Activated CD8-positive, alpha-beta memory T cell treated with anti-CD3 and anti-CD28 coated beads, Interleukin-2, amount 50 U/mL, for 1 hour (primary cell): ENCODE results near the gene CELSR2.
"Not testable (repeated sequence)": the region's sequence is repeated elsewhere in the genome, so short reads cannot be mapped to it uniquely, and the experiment has no call there.

Source experiments
- DNase-seq: peaks from one replicate; pipeline ENCODE4 v3.0.0-alpha.2; 2020; ENCODE audit errors: extremely low read depth

CELSR2 gene

DNA sequence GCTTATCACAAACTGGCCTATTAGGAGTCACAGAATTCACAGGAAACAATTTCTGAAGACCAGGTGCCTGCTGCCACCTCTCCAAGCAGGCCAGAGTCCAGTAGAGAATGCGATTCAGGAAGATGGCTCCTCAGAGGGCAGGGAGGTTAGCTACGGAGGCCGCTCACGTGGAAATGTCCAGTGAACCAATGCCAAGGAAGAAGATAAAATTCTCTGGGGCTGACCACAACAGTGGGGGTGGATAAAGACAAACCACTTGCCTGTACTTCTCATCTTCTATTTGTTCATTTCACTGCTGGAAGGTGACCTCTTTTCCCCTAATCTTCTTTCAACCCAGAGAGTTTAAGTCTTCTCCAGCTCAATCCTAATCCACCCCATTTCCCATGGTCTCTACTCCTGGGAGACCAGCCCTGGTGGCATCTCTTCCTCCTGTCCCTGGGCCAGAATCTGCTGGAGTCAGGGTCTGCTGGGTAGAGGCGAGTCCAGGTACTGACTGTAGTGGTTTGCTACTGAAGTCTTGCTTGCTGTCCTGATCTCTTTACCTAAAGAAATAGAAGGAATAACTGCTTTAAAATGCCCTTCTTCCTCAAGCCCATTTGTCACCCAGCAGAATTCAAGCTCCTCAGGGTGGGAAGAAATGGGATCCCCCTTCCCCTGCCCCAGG is 30.4 kb downstream of the CELSR2 start:
- no peak for DNase-seq

DNA sequence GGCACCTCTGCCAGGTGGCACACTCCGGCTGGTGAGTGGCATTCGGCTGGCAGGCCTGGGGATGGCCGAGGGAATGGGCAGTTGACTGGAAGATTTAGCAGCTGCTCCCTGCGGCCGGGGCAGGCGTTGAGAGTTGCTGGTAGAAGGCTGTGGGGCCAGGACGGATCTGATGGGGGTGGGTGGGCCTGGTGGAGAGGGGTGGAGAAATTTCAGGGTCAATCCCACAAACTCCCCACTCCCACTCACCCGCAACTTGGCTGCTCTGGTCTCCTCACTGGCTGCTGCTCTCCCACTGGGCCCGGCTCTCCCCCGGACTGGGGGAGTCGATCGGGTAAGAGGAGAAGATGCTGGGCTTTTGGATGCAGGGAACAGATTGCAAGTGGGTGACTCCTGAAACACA is 31.5 kb downstream of the CELSR2 start:
- no peak for DNase-seq

DNA sequence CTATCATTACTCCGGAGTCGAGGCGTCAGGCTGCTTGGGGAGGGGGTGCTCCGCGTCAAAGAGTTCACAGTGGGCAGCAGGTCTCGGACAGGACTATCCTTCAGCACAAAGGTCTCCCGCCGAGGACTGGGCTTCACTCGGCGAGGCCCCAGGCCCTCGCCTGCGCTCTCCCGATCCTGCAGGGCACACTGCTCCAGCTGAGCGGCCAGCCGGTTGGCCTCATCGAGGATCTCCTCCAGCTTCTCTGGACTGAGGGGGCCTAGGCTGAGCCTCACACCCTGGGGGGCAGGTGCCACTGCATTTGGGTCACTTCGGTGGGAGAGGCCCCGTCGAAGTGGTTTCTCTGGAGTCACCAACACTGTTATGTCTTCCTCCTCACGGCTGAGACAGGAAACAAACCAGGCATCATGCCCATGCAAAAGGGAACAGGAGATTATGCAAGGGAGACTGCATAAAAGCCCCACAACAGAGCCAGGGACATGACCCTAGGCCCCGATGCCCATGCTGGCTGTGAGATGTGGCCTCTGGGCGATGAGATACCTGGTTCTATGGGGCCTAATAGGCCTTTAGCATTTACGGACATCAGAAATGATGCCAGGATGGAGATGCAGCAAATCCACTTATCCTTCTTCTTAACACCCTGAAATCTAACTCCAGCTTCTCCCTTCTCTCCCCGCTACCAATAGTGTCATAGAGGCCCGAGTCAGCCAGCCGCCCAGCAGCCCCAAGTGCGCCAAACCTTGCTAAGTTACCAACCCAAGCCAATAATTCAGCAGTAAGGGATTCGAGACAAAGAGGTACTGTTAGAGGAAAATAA is 32.5 kb downstream of the CELSR2 start:
- no peak for DNase-seq

DNA sequence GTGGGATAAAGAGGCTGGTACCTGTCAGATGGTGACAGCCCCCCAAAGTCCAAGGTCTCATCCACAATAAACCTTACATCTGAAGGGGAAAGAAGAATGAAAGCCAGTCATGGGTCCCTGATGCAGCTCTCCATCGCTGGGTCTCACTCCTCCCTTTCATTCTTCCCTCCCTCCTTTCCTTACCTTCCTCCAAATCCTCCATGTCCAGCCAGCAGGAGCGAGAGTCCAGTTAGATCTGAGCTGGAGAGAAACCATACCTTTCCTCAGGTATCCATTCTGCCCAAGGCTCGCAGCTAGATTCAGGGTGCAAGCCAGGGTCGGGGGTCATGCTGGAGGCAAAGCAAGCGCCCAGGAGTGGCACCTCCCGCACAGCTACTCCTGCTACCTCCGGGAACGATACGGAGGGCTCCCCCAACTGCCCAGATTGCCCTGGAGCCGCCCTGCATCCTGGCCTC is 33.2 kb downstream of the CELSR2 start:
- no peak for DNase-seq

DNA sequence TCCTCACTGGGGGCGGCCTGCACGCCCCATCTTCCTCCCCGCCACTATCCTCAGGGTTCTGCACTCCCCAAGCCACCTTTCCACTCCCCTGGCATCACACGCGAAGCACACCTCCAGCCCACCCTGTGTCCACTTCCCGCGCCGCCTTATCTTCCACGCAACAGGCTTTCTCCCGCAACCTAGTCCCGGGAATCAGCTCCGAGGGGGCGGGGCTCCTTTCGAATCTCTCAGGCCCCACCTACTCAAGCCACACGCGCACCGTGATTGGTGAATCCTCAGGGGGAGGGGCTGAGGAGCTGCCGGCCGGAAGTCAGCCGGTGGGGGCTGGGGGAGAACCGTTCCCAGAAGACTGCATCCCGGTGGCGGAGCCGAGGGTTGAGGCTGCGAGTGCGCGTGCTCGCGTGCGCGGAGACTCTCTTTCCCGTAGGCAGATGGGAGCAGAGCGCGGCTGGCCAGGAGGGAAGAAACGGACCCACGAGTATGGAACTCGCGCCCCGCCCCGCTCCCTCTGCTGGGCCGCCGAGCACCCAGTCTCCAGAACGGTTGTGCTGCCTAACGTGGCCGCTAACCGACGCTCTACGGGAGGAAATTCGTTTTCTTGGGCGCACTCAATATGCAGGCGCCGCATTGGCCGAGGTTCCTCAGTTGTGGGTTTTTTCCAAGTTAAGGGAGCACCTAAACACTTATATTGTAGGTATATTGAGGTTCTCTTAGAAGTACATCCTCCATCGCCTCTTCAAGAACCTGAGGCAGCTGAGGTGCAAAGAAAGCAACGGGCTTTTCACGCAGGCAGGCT is 33.8 kb downstream of the CELSR2 start, which contains the start of gene PSRC1:
PSRC1 (minus strand) TSS at position 194 of the 796 bp plus-strand sequence.
- peak; percentile 63 for DNase-seq

DNA sequence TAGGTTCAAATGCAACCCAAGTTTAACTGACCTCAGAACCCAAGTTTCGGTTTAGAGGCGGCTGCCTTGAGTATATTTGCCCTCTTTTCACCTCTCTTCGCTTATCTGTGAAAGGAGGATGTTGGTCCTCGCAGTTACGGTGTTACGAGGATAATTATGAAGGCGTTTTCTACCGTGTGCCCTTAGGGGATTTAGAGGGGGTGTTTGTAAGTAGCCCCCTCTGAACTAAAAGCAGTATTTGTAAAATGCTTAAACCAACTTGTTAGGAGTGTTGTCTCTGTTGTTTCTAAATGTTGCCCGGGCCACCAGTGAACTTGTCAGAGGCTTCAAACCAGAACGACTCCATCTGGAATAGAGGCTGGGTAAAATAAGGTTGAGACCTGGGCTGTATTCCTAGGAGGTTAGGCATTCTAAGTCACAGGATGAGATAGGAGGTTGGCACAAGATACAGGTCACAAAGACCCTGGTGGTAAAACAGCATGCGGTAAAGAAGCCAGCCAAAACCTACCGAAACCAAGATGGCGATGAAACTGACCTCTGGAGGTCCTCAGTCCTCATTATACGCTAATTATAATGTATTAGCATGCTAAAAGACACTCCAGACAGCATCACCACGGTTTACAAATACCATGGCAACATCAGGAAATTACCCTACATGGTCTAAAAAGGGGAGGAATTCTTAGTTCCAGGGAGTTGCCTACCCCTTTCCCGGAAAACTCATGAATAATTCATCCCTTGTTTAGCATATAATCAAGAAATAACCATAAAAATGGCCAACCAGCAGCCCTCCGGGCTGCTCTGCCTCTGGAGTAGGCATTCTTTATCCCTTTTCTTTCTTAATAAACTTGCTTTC is 34.6 kb downstream of the CELSR2 start:
- DNase-seq: no peak

DNA sequence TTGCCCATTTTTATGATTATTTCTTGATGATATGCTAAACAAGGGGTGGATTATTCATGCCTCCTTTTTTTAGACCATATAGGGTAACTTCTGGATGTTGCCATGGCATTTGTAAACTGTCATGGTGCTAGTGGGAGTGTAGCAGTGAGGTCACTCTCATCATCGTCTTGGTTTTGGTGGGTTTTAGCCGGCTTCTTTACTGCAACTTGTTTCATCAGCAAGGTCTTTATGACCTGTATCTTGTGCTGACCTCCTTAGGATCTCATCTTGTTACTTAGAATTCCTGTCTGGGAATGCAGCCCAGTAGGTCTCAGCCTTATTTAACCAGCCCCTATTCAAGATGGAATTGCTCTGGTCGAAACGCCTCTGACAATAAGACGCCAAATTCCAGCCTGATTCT is 37.4 kb downstream of the CELSR2 start:
- DNase-seq: not testable (repeated sequence)

DNA sequence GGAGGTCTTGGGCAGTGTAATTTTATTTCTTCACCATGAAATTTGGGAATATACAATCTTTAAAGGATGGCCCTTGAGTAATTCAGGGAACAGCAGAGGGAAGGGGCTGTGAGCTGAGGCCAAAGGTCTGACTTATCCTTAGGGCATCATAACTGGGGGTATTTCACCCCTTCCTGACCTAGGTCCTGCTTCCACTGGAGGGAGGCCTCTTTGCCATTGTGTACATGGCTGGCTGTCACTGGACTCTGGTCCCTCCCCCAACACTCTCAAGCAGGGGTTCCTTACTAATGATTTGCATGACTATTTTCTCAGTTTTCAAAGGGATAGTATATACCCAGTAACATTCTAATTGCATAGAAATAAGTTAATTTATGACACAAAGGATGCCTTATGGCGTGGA is 40.8 kb downstream of the CELSR2 start:
- no peak for DNase-seq

DNA sequence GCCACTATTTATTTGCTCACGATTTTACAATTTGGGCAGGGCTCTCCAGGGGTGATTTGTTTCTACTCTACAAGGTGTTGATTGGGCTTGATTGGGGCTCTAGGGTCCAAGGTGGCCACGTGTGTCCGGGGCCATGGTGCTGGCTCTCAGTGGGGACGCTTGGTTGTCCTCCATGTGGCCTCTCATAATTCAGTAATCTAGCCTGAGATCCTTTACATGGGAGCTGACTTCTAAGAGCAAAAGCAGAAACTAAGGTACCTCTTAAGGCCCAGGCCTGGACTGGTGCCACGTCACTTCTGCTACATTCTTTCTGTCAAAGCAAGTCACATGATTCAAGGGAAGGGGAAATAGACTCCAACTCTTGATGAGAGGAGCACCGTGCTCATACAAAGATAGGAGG is 41.7 kb downstream of the CELSR2 start:
- no peak for DNase-seq

DNA sequence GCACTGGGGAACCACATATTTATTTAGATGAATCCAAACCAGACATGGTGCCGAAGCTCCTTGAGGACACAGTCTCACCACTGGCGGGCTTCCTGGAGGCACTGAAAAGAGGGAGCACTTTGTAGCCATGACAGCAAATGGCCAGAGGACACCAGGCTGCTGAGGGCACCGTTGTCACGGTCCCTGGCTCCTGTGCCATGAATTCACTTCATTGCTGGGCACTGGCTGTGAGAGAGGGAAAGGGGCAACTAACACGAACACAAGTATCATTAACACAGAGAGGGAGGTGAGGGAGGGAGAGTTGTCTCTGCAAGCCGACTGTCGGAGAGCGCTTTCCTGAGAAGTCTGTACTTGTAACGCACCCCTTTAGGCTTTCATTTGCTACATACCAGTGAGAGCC is 43.0 kb downstream of the CELSR2 start:
- DNase-seq: no peak

DNA sequence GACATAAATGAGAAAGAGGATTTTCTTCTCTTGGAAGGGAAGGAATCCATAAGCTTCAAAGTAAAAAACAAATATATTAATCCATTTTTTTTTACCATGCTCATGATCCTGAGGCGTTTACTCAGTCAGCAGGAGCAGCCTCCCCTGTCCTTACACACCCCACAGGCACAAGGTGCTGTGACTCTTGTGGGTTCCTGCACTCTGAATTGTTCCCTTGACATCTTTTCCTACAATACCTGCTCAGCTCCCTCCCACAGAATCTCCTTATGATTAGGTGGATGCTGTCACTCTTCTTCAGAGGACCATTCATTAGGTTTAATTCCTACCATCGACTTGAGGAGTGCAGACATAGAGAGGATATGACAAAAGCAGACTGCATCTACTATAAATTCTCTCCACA is 43.7 kb downstream of the CELSR2 start:
- no peak for DNase-seq

DNA sequence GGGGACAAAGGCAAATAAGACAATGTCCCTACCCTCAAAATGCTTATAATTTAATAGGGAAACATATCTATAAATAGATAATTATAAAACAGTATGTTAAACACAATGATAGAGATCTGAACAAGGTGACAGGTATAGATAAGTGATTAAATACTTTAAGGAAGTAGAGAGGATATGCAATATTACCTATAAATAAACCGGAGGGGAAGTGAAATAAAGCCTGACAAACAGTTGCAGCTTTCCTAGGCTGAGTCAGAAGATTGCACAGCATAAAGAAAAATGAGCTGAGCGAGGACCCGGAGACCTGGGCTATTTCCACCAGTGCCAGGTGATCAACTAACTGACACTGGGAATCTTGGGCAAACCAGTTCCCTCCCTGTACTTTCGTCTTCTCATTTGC is 45.1 kb downstream of the CELSR2 start:
- no peak for DNase-seq

DNA sequence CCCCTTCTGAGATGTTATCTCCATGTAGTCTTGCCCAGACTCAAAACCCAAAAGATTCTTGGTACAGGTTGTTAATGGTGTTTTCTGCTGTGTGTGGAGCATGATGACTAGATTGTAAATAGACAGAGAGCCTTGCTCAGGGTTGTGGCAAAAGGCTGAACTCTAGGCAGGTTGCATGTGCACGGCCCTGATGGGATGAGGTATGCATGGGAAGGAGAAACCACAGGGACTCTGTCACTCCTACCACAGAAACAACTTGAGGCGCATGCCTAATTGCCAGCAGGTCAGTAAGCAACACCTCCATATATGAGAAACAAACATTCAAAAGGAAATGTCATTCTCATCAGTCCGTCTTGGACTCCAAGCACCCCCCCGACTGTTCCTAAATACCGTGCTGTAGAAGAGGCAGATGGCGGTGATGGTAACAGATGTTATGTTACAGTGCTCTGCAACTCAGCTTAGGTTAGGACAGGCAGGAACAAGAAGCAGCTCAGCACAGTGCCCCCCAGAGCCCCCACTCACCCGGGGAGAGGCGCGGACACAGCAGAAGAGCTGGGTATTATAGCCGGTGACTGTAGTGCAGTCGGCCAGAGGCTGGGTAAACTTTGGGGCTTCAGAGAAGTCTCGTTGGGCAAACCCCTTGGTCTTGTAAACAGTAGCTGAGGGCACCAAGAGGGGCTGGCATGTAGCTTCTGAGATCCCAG is 46.5 kb downstream of the CELSR2 start:
- no peak for DNase-seq

DNA sequence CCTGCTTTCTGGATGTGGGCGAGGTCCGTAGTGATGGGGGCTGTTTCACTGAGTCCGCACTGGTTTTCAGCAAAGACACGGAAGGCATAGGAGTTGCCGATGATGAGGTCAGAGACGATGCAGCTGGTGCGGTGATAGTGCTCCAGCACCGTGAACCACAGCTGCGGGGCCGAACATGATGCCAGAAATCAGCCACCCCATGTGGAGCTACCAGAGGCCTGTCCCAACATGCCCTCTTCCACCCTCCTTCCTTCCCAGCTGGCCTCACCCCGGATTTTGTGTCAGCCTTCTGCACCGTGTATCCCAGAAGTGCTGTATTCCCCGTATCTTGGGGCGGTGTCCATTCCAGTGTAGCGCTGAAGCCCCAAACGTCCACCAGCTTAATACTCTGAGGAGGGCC is 47.4 kb downstream of the CELSR2 start:
- DNase-seq: no peak

DNA sequence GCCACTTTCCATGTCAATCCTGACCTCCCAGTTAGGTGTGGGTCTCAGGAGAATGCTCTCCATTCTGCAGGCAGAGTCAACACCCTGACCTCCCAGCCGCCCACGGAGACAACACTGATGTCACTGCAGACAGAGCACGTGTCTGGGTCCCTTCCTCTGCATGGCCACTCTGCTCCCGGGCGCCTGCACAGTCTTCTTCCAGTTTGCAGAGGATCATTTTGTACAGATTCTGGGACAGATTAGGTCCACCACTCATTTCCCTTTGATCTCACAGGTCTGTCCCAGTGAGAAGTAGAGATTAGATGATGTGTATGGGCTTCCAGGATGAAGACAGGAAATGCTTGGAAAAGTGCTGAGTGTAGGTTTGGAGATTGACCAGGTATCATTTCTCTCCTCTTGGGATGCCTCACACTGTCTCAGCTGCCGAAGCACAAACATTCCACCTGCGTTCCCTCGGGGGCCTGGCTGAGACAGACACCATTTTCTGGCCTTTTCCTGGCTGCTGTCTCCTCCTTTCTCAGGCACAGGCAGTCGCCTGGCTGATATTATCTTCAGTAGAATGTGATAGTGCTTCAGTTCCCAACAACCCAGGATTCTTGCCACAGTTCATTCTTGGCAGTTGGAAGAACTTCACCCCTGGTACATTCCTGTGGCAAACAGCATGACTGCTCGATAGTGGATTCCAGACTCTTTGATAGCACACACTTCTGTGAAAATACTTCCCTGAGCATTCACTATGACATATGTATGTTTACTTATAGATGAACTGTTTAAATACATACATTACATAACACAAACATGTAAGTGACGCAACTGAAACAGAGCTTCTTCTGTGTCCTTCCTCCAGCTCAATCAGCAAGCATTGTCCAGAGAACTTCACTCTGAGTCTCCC is 49.6 kb downstream of the CELSR2 start:
- DNase-seq: no peak

DNA sequence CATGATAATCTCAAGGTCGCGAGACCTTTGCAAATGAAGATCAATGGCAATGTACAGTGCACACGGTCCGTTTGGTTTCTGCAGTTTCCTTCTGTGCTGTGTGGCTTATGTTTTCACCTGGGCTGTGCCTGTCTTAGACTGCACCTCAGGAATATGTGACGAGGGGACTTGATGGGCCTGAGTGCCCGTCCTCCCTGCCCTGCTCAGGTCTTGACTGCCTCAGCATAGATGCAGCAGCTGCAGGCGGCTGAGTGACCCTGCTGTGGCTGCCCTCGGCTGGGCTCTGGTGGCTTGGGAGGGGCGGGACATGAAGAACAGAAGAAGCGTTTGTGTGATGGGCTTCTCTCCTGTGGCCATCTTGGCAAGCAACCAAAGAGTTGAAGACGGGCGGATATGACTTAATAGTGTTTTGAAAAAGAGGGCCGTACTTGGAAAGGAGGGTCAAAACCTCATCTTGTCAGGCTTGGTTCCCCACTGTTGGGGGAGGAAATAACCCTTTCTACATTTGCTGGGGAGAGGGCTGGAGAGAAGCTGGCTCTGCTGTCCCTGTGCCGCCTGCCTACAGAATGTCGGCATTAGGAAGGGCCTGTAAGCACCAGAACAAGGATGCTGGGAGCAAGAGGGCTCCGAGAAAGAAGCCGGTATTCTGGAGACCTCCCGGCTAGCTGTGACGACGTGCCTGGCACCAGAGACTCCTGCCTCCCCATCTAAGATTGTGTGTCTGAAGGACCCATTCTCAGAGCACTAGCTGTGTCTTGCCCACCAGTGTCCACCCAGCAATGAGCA is 50.4 kb downstream of the CELSR2 start:
- DNase-seq: no peak

DNA sequence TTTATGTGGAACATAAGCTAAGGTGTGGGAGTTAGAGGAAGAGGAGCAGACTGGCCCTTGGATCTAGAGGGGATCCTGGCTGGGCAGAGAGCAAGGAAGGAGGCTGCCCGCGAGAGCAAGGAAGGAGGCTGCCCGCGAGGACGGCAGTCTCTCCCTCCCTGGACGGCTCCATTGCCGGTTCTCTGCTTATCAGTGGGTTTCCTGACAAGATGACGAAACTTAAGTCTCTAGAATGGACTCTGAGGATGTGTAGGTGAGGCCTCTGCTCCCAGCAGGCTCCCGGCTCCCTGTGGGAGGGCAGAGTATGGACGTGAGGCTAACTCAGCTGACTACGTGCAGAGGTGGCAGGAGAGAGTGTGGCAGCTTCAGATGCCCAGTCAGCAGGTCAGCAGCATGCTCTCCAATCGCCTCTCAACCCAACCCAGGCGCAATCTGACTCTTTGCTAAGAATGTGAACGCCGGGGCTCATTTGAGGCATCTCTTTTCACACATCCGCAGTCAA is 51.4 kb downstream of the CELSR2 start:
- no peak for DNase-seq

DNA sequence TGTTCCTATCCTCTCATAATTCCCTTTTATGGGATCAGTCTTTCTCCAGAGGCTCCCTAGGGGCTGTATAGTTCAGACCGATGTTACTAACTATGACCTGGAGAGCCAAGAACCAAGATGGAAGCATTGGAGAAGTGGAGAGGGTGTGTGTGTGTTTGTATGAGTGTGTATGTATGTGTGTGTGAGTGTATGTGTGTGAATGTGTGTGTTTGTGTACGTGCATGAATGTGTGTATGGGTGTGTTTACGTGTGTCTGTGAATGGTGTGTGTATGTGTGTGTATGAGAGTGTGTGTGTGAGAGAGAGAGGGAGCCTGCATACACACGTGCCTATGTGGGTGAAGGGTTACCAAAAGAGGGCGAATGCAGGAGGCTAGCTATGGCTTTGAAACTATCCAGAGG is 52.5 kb downstream of the CELSR2 start:
- DNase-seq: no peak
